ENCODE results near the gene KIF1A. TPM values are rescaled to one million over a fixed set of nuclear protein-coding genes. Genes with fewer than 3 reads are reported as not detected.
"Not testable (repeated sequence)": the region's sequence is repeated elsewhere in the genome, so short reads cannot be mapped to it uniquely, and the experiment has no call there.

KIF1A gene
- total RNA-seq, 1 experiment from 2014 or later = not detected

GRCh38 chr2:240851078-240851991 lies 31.3 kb upstream of the KIF1A start:
- H3K27me3 ChIP-seq = no peaks in the 10 kb centered on the region
- H3K4me3 ChIP-seq = no peak overlapping the region
- DNase-seq = peak; percentile 61
- no peaks in the 10 kb centered on the region for H3K36me3 ChIP-seq
- no peaks in the 10 kb centered on the region for H3K9me3 ChIP-seq

- no peak for DNase-seq
- no peaks in the 10 kb centered on the region for H3K27me3 ChIP-seq
Observed at GRCh38 chr2:240850756-240851077, 30.7 kb upstream of the KIF1A start.

GRCh38 chr2:240850026-240850425 lies 30.0 kb upstream of the KIF1A start:
- no peak for DNase-seq
- H3K27me3 ChIP-seq = no peaks in the 10 kb centered on the region
- H3K9me3 ChIP-seq = no peaks in the 10 kb centered on the region
- no peak overlapping the region for H3K4me3 ChIP-seq
- H3K36me3 ChIP-seq = no peaks in the 10 kb centered on the region

More at GRCh38 chr2:240850756-240851077, 30.7 kb upstream of the KIF1A start:
- Histone ChIP-seq H3K36me3 (no peaks in the 10 kb centered on the region), H3K9me3 (no peaks in the 10 kb centered on the region), H3K4me3 (no peak overlapping the region)

- H3K4me3 ChIP-seq = no peak overlapping the region
- DNase-seq = no peak
- H3K36me3 ChIP-seq = no peaks in the 10 kb centered on the region
- H3K9me3 ChIP-seq = no peaks in the 10 kb centered on the region
- H3K27me3 ChIP-seq = no peaks in the 10 kb centered on the region
Observed at GRCh38 chr2:240848900-240849680, 29.1 kb upstream of the KIF1A start.

GRCh38 chr2:240847817-240848216 lies 27.8 kb upstream of the KIF1A start:
- Histone ChIP-seq H3K27me3 (no peaks in the 10 kb centered on the region), H3K4me3 (no peak overlapping the region), H3K36me3 (no peaks in the 10 kb centered on the region), H3K9me3 (no peaks in the 10 kb centered on the region)
- DNase-seq = no peak

- Histone ChIP-seq H3K9me3 (no peaks in the 10 kb centered on the region), H3K36me3 (no peaks in the 10 kb centered on the region), H3K27me3 (no peaks in the 10 kb centered on the region), H3K4me3 (no peak overlapping the region)
- no peak for DNase-seq
Observed at GRCh38 chr2:240846873-240847595, 27.0 kb upstream of the KIF1A start.

GRCh38 chr2:240846309-240846708 lies 26.3 kb upstream of the KIF1A start:
- H3K4me3 ChIP-seq, H3K36me3 ChIP-seq, DNase-seq, H3K9me3 ChIP-seq, H3K27me3 ChIP-seq: not testable (repeated sequence)

GRCh38 chr2:240840435-240841060 lies 20.5 kb upstream of the KIF1A start:
- H3K27me3 ChIP-seq = no peaks in the 10 kb centered on the region
- no peaks in the 10 kb centered on the region for H3K9me3 ChIP-seq
- H3K4me3 ChIP-seq = no peak overlapping the region
- DNase-seq = peak; percentile 45
- H3K36me3 ChIP-seq = no peaks in the 10 kb centered on the region

- H3K4me3 ChIP-seq = no peak overlapping the region
- H3K36me3 ChIP-seq = no peaks in the 10 kb centered on the region
- DNase-seq = peak; percentile 66
- H3K27me3 ChIP-seq = no peaks in the 10 kb centered on the region
- H3K9me3 ChIP-seq = no peaks in the 10 kb centered on the region
Observed at GRCh38 chr2:240839152-240840143, 19.4 kb upstream of the KIF1A start.

GRCh38 chr2:240837621-240838020 lies 17.6 kb upstream of the KIF1A start:
- DNase-seq = no peak
- Histone ChIP-seq H3K4me3 (no peak overlapping the region), H3K36me3 (no peaks in the 10 kb centered on the region), H3K27me3 (no peaks in the 10 kb centered on the region), H3K9me3 (no peaks in the 10 kb centered on the region)

GRCh38 chr2:240836781-240837467 lies 16.9 kb upstream of the KIF1A start:
- no peaks in the 10 kb centered on the region for H3K9me3 ChIP-seq
- no peaks in the 10 kb centered on the region for H3K36me3 ChIP-seq
- H3K4me3 ChIP-seq = no peak overlapping the region
- no peaks in the 10 kb centered on the region for H3K27me3 ChIP-seq
- peak; percentile 76 for DNase-seq

- DNase-seq = no peak
- Histone ChIP-seq H3K9me3 (no peaks in the 10 kb centered on the region), H3K4me3 (no peak overlapping the region), H3K36me3 (no peaks in the 10 kb centered on the region), H3K27me3 (peaks cover 14% of the 10 kb centered on the region)
Observed at GRCh38 chr2:240835528-240835927, 15.5 kb upstream of the KIF1A start.

GRCh38 chr2:240834377-240834975 lies 14.5 kb upstream of the KIF1A start:
- Histone ChIP-seq H3K4me3 (no peak overlapping the region), H3K9me3 (no peaks in the 10 kb centered on the region), H3K27me3 (peaks cover 22% of the 10 kb centered on the region), H3K36me3 (no peaks in the 10 kb centered on the region)
- DNase-seq = no peak

GRCh38 chr2:240833724-240834285 lies 13.8 kb upstream of the KIF1A start:
- Histone ChIP-seq H3K9me3 (no peaks in the 10 kb centered on the region), H3K4me3 (no peak overlapping the region), H3K27me3 (peaks cover 29% of the 10 kb centered on the region), H3K36me3 (no peaks in the 10 kb centered on the region)
- no peak for DNase-seq

All from MG63 (cell line).